GM23248 (cell line): ENCODE measurements around the gene UNC5C.

Source experiments
- EZH2 ChIP-seq: fragments of 200-600 bp; sonication (generic); IDR thresholded peaks from 2 replicates; pipeline ENCODE4 v1.6.1; 2018; ENCODE audit warnings: antibody characterized with exemption, mild to moderate bottlenecking; ENCODE audit not compliant: insufficient read depth, poor library complexity, severe bottlenecking
- EZH2phosphoT487 ChIP-seq: fragments of 200-600 bp; sonication (generic); IDR thresholded peaks from 2 replicates; pipeline ENCODE4 v1.6.1; 2018; ENCODE audit warnings: antibody characterized with exemption, moderate library complexity, mild to moderate bottlenecking, low read depth; ENCODE audit not compliant: insufficient read depth

- no peak for TF ChIP-seq EZH2
- no peak for TF ChIP-seq EZH2phosphoT487
Observed at GRCh38 chr4:95590615-95591014, 41.8 kb upstream of the UNC5C start.
